ENCODE data around the gene COL7A1.

Gene COL7A1

GRCh38 chr3:48595075-48595525 is at the start of gene COL7A1:
COL7A1 (minus strand) TSS chr3:48595329; CDS start chr3:48595159, 170 bp downstream.
- DNase-seq (ENCODE audit: low read depth): no peak

DNA sequence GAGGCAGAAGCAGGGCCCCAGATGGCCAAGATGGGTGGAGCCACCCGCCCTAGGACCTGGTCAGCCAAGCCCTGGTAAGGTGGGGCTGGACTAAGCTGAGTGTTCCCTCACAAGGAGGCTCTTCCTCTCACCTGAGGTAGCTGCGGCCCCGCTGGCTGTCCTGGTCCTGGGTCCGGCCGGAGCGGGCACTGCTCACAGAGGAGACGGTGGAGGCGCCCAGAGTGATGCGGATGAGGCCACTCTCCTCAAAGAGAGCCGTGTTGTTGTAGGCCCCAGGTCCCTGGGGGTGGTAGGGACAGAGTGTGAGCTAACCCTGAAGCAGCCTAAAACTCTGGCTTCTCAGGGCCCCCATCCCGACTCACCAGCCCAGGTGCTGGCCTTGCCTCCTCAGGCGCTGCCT is 47.5 kb upstream of the COL7A1 start:
- DNase-seq (ENCODE audit: low read depth): no peak

DNA sequence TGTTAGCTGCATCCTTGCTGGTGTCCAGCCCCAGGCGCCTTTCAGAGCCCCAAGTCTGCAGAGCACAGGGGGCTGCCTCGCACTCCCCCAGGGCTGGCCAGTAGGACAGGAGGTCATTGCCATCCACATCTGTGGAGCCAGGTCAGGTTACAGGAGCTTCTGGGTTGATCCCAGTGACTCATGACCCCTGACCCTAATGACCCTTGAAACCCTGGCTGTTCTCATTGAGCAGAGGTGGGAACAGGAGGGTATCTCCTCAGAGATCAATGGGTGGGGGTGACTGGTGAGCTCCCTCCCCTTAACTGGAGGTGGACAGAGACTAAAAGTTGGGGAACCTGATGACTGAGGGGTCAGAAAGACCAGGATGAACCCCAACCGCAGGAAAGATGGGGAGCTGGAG is 46.3 kb upstream of the COL7A1 start:
- no peak for DNase-seq (ENCODE audit: low read depth)

- DNase-seq (ENCODE audit: low read depth): no peak
Measured at GRCh38 chr3:48639944-48640606, 44.9 kb upstream of the COL7A1 start.

DNA sequence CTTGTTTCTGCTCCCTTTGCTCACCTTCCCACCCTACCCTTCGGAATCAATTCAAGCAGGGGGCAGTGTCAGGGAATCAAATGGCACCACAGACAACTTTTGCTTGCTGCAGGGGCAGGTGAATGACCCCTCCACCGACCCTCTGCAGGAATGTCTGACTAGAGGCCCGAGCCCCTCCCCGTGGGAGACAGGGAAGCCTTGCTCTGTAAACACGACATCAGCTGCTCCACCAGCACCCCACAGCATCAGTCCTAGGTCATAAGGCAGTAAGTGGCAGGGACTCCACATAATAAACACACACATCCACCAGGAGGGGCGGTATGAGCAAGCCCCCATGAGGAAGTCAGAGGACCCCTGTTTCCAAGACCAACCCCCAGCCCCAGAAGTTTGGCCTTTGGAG is 42.2 kb upstream of the COL7A1 start:
- no peak for DNase-seq (ENCODE audit: low read depth)

DNA sequence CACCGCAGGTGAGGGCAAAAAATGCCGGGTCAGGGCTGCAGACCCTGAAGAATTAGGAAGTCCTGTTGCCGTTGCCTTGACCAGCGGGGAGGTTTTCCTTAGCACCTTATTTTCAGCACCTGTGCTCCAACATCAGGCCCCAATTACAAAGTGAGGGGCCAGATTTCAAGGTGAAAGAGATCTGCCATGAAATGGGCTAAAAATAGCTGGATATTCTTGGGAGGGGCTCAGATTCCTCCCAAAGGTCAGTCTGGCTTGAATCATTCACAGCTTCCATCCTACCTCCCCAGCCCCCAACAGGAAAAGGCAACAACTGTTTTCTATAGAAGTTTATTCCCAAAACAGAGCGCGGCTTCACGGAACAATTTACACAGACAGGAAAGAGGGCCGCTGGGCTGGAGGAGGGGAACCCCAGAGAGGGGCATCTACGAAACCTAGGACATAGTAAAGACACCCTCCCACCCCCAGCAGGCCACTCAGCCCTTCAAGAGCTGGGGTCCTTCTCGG is 41.1 kb upstream of the COL7A1 start:
- no peak for DNase-seq (ENCODE audit: low read depth)

- DNase-seq (ENCODE audit: low read depth): peak; percentile 87
Measured at GRCh38 chr3:48635222-48636021, 40.3 kb upstream of the COL7A1 start, which contains the start of gene SLC26A6. SLC26A6 (minus strand) TSS chr3:48635461; CDS start chr3:48635393, 68 bp downstream.

DNA sequence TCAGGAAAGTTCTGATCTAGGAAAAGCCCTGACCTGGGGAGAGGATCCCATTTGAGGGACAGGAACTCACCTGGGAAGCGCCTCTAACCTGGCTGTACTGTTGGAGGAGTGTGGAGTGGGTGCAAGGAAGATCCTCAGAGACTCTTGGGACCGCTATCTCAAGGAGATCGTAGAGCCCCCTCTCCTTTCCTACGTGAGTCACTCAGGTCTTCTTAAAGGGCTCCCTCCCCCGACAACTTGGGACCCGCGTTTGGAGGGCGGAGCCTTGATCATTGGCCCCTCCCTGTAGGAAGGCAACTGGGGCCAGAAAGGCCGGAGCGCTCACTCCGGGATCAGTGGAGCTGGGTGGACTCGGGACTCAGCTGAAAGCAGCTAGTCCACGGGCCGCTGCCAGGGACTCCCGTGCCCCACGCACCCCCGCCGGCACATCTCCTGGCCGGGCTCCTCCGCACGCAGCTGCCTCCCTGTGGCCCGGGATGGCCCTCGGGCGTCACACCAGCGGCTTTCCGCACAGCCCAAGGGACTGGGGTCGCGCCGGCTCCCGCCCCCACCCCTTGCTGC is 39.6 kb upstream of the COL7A1 start:
- peak; percentile 61 for DNase-seq (ENCODE audit: low read depth)

DNA sequence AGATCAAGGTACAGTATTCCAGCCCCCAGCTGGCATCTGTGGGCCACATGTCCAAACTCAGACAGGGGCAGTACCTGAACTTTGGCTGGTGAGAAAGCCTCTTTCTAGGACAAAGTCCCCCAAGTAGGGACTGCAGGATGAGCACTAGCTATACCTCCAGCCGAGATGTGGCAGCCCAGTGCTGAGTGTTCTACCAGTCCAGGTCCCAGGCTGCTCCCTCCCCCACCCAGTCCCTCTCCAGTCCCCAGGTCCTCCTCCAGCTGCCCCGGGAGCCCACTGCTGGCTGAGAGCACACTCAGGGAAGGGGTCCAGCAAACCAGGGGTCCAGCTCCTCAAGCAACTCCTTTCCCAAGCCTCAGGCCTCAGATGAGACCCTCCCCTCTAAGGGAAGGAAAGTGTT is 38.6 kb upstream of the COL7A1 start:
- no peak for DNase-seq (ENCODE audit: low read depth)

DNA sequence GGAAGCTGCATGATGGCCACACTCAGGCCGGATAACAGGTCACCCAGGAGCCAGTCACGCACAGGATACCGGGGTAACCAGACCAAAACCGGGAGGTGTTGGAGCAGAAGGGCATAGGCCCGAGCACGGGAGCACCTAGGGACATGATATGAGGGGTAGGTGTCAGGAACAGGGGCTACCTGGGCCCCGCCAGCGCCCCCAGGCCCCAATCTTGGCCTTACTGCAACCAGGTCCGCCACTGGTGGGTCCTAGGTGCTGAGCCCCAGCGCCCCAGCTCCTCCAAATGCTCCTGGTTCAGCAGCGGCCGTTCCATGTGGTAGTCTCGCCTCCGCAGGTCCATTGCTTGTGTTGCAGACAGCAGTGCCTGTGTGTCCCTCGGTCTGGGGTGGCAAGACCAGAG is 38.1 kb upstream of the COL7A1 start:
- DNase-seq (ENCODE audit: low read depth): no peak

GRCh38 chr3:48631516-48632448 is 36.7 kb upstream of the COL7A1 start:
- DNase-seq (ENCODE audit: low read depth): no peak

GRCh38 chr3:48630833-48631232 is 35.7 kb upstream of the COL7A1 start:
- DNase-seq (ENCODE audit: low read depth): no peak

GRCh38 chr3:48630407-48630806 is 35.3 kb upstream of the COL7A1 start:
- no peak for DNase-seq (ENCODE audit: low read depth)

DNA sequence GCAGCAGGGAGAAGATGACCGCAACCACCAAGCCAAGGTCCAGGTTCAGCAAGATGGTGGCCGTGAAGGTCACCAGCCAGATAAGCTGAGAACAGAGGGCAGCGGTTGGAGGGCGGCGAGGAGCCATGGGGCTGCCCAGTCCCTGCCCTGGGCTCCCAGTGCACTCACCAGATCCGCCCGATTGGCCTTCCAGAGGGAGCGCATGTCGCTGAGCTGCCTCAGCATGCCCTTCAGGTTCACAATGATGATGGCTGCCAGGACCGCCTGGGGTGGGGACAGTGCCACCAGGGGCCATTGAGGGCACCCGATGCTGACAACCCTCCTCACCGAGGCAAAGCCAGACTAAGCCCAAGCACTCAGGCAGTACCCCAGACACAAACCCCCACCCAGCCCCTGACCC is 34.8 kb upstream of the COL7A1 start:
- DNase-seq (ENCODE audit: low read depth): no peak

DNA sequence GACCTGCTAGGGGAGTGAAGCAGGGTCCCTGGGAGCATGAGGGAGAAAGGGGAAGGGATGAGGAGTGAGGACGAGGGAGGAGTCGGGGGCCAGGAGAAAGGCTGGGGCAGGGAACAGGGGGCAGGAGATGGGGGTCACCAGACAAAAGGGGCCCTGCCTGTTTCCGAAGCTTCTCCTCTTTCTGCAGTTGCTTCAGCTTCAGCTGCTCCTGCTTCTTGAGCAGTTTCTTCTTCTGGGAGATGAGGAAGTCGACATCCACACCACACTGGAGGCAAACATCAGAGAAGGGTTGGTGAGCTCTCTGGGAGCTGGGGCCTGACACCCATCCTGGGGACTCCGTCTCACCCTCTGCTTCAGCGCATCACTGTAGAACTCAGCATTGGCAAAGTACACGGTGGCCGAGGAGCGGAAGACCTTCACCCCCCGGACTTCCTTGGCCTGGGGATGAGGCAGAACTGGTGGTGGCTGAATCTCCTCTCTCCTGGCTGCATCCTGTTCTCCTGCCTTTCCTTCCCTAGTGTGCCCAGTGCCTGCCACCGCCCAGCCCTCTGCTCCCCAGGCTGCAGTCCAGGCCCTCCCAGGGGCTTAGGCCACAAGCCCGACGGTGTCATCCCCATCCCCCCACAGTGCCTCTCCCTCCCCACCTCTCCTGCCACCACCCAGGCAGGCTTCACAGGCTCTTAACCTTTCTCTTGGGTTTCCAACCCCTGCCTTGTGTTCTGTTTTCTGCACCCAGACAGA is 33.3 kb upstream of the COL7A1 start:
- no peak for DNase-seq (ENCODE audit: low read depth)

DNA sequence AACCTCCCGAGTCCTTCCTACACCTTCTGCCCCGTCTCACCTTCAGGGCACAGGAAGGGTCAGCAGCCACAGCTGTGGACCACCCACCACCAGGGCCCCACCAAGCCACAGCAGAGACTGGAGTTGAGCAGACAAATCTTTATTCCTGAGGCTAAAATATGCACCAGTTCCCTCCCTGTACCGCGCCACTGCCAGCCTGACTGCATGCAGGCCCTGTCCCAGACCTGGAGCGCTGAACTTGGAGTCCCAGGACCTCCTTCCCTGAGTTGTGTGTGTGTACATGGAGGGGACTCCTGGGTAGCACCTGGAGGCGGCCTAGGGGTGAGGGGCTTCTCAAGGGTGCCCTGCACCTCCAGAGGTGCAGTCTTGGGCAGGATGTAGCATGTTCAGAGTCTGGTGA is 30.5 kb upstream of the COL7A1 start:
- no peak for DNase-seq (ENCODE audit: low read depth)

- DNase-seq (ENCODE audit: low read depth): no peak
Measured at GRCh38 chr3:48624767-48625166, 29.6 kb upstream of the COL7A1 start.

DNA sequence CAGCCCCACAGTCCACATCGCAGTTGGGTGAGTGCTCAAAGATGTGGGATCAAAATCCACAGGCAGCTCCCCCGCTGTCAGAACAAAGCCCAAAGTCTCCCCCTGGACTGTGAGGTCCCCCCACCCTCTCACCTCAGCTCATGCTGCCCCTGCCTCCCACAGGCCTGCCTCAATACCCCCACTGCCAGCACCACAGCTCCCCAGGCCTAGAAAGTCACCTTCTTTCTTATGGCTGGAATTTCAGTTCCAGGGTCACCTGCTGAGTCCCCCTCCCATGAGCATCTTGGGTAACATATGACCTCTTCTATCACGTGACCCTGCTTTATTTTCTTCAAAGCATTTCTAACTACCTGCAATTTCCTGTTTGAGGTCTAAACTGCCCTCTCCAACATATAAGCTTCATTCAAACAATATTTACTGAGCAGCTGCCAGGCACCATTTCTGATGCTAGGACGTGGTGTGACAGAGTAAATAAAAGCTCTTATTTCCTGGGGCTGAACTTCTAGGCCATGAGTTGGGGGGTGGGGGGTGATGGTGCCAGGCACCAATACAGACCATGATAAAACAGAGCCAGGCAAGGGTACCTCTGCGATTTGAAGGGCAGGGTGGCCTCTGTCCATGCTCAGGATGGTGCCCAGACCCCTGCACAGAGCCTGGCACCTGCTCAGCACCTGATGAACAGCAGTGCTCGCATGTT is 28.9 kb upstream of the COL7A1 start:
- DNase-seq (ENCODE audit: low read depth): no peak

- no peak for DNase-seq (ENCODE audit: low read depth)
Measured at GRCh38 chr3:48621461-48621869, 26.3 kb upstream of the COL7A1 start, which contains the start of gene TMEM89. TMEM89 (minus strand) TSS chr3:48621769; CDS start chr3:48621756, 13 bp downstream.
